Ishikawa (cell line): ENCODE measurements around the gene ROR1.

Experiments
- CEBPB ChIP-seq: IDR thresholded peaks from 2 replicates; pipeline ENCODE4 v1.6.1; 2012
- EP300 ChIP-seq: IDR thresholded peaks from 2 replicates; pipeline ENCODE4 v1.6.1; 2012; ENCODE audit warnings: borderline replicate concordance
- REST ChIP-seq: IDR thresholded peaks from 2 replicates; pipeline ENCODE4 v1.6.1; 2012; ENCODE audit warnings: low read depth, mild to moderate bottlenecking
- TEAD4 ChIP-seq: IDR thresholded peaks from 2 replicates; pipeline ENCODE4 v1.6.1; 2012

GRCh38 chr1:63845346-63845745 is 71.5 kb downstream of the ROR1 start:
- no peak for TF ChIP-seq CEBPB
- TF ChIP-seq EP300: no peak
- TF ChIP-seq TEAD4: no peak
- TF ChIP-seq REST: no peak
